GM11168 (cell line): Measurements from ENCODE around the gene IRGQ.

Experiments
- in situ Hi-C: fragments of 300-500 bp; cut with MboI; formaldehyde crosslinking; loops from one replicate; pipeline ENCODE4 v1.12.0; 2022; ENCODE audit warnings: low sequenced_read_pairs; ENCODE audit not compliant: unreplicated experiment

The IRGQ gene

DNA sequence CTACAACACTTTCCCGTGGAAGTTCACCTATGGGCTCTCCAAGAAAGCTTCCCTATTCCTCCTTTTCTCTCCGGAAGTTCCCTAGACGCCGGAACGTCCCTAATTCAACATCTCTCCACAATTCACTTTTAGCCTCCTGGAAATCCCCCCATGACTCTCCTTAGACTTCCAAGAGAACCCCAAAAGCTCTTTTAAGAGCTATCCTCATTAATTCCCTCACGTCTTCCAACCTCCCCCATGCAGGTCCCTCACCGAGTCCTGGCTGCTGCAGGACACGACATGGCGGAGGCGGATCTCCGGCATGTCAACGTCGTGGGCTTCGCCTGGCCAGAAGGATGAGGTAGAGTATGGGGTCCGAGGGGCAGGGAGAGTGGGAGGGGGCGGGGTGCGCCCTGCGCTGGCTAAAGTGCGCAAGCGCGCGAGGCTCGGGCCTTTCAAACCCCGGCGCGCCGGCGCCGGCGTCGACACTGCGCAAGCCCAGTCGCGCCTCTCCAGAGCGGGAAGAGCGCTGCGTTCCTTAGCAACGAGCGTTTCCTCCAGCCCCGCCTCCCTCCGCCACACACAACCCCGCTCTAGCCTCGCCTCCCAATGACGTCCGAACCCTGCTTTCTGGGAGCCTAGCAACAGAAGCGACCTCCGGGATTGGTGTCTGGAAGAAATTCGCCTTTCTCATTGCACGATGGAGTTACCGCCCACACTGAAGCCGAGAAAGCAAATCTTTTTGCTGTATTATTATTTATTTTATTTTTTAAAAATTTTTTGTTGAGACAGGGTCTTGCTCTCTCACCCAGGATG, 20.6 kb downstream of the IRGQ start, which contains the start of the genes PINLYP and XRCC1:
Gene PINLYP (plus strand): TSS at position 646 of the 795 bp plus-strand sequence. CDS start 1,391 bp downstream, outside the sequence.
Gene XRCC1 (minus strand): TSS at position 372 of the 795 bp plus-strand sequence. CDS start 69 bp downstream, at position 303.
- in situ Hi-C loops: no loop called here

DNA sequence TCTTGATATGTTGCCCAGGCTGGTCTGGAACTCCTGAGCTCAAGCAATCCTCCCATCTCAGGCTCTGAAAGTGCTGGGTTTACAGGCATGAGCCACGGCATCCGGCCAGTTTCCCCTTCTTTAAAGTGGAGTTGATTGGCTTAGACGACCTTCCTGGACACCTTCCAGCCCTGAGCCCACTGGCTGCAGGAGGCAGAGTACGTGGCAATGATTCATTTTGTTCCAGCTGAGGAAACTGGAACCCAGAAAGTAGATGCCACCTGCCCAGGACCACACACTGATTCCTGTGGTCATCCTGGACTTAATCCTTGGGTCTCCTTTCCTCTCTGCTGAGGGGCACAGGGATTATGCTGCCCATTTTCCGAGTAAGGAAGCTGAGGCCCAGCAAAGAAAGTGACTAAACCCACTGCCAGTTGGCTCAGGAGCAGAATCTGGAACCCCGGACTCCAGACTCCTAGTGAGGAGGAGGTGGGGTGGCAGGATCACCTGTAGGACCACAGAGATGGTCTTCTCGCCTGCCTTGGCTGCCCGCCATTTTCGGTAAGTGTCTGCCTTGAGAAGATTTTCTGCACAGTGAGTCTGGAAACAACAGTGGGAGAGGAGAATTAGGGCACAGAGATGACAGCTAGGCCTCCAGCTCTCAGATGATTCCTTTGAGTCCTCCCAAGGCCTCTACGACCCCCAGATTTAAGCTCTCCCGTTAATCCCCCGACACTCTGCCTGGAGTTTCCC, 21.3 kb downstream of the IRGQ start:
- in situ Hi-C loops: no loop called here

DNA sequence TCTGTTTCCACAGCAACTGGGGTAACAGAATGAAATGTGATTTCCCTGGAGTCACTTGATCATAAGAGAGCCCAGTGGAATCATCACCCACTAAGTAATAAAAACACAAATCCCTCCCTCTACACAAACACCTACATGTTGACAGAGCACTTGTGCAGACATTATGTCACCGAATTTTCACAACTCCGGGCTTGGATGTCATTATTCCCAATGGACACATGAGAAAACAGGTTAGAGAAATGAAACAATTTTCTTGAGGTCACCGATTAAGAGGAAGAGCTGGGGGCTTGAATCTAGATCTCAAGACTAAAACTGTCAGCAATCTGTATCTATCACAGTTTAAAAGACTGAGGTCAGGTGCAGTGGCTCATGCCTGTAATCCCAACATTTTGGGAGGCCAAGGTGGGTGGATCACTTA, 23.8 kb downstream of the IRGQ start:
- in situ Hi-C loops: no loop called here

DNA sequence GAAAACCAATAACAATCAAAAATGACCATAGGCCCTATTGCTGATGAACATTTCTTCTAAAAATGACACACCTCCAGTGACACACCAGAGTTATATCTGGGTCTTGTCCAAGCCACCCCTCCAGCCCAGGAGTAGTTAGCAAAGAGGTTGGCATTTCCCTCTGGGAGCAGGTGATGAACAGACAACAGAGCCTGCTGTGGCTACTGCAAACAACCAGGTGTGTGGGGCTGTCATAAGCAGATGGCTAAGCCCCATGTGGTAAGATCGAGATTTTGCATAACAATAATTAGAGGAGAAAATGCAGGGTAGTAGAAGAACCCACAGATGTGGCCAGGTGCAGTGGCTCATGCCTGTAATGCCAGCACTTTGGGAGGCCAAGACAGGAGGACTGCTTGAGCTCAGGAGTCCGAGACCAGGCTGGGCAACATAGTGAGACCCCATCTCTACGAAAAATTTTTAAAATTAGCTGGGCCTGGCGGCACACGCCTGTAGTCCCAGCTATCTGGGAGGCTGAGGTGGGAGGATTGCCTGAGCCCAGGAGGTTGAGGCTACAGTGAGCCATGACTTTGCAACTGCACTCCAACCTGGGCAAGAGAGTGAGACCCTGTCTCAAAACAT, 25.7 kb downstream of the IRGQ start:
- in situ Hi-C loops: no loop called here

DNA sequence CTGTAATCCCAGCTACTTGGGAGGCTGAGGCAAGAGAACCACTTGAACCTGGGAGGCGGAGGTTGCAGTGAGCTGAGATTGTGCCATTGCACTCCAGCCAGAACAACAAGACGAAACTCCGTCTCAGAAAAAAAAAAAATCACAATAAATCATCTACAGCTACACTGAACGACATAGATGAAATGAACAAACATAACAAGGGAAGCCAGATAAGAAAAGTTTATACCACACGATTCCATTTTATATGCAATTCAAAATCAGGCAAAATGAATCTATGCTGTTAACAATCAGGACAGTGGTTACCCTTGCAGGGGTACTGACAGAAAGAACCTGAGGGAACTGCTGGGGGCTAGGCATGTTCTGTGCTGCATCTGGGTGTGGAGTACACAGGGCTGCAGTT, 26.3 kb downstream of the IRGQ start:
- in situ Hi-C loops: no loop called here

DNA sequence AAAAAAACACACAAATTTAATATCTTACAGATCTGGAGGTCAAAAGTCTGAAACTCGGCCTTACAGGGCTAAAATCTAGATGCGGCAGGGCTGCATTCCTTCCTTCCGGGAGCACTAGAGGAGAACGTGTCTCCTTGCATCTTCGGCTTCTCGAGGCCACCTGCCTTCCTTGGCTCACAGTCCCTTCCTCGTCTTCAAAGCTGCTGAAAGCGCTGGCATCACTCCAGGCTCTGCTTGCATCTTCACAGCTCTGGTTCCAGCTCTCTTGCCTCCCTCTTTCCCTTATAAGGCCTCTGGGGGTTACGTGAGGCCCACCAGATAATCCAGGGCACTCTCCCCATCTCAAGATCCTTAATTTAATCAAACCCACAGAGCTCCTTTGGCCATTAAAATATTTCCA, 31.1 kb downstream of the IRGQ start:
- in situ Hi-C loops: no loop called here

DNA sequence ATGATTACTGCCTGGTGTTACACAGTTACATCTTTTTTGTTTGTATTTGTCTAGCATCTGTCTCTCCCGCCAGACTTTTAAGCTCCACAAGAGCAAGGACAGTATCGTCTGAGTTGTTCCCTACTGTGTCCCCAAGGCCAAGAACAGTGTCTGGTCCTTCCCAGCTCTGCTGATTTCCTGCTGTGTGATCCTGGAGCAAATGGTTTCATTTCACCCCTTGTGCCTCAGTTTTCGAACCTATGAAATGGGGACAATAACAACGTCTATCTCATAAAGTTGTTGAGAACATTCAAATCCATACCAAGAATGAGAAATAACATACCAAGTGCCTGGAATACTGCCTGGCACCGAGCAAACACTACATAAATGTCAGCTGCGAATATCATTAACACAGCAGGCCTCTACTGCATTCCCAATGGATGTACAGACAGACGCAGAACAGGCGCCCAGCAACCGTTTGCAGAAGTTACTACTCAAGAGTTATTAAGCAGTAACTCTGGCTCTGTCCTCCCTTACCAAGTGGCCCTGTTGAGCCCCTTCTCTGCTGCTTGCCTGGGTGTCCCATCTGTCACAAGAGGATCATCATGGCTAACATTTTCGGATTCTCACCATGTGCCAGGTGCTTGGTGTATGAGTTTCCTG, 32.0 kb downstream of the IRGQ start:
- in situ Hi-C loops: no loop called here

DNA sequence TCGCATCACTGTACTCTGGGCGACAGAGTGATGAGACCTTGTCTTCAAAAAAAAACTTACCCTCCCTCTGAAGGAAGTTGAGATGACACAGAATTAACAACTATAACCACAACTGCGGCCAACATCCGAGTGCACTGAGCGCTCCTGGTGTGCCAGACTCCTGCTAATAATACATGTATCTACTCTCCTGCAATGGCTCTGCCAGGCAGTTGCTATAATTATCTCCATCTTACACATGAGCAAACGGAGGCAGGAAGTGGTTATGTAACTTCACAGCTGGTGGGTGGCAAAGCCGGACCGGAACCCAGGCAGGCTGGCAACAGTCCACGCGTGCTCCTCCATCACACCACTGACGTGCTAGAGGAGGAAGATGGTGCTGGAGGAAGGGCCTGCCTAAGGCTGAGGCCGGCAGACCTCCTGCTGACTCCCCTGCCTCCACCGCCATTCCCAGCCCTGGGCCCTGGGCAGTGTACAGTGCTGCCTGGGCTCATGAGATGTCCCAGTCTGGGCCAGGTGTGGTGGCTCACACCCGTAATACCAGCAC, 33.2 kb downstream of the IRGQ start:
- in situ Hi-C loops: no loop called here

DNA sequence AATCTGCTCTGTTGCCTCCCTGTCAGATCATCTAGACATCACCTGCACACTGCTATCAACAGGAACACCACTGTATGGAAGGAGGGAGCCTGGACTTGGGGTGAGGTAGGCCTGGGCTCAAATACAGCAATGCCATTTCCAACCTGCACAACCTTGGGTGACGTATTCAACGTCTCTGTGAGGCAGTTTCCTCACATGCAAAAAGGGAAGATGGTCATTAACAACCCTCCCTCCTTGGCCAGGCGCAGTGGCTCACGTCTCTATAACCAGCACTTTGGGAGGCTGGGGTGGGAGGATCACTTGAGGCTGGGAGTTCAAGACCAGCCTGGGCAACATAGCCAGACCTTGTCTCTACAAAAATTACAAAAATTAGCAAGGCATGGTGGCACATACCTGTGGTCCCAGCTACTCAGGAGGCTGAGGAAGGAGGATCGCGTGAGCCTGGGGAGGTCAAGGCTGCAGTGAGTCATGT, 33.7 kb downstream of the IRGQ start:
- in situ Hi-C loops: no loop called here

DNA sequence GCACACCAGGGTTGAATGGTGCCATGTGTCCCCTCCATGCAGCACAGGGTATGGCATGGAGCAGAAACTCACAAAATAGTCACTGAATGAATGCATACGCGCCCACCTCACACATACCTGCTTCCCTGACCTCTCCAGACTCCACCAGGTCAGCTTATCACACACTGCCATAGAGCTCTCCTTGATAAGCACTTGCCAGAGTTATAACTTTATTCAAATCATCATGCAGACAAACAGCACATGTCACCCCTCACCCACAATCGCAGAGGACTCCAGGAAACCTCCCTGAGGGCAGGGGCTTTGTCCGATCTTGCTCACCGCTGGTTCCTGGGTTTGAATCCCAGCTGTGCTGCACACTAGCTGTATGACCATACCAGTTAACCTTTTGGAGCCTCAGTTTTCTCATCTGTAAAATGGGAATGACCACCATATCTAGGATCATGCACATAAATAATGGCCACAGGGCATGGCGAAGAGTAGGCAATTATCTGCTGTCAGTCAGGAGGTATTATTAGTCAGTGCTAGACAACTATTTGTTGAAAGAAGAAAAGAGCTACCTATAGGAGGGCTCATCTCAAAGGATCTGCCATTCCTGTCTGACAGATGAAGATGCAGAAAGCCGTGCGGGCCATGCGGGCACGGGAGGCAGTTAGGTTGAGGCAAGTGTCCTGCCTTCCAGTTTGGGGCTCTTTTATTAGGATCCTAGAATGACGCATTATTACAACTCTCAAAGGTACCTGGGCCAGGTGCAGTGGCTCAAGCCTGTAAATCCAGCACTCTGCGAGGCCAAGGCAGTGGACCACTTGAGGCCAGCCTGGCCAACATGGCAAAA, 34.6 kb downstream of the IRGQ start:
- in situ Hi-C loops: no loop called here

DNA sequence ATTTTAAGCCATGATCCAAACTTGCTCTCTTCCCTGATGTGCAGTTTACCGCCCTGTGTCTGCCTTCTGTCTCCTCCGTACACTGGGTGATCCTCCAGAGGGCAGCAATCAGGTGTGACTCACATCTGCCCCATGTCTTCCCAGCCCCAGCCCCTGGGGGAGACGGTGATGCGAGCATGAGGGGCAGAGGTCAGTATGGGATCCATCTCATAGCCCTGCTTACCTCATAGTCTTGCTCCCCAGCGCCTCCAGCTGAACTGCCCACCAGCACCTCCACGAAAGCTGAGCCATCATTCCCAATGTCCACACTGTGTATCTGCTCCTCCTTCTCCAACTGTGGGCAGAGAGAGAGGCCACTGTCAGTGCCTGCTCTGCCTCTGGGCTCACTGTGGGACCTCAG, 35.2 kb downstream of the IRGQ start:
- in situ Hi-C loops: no loop called here

DNA sequence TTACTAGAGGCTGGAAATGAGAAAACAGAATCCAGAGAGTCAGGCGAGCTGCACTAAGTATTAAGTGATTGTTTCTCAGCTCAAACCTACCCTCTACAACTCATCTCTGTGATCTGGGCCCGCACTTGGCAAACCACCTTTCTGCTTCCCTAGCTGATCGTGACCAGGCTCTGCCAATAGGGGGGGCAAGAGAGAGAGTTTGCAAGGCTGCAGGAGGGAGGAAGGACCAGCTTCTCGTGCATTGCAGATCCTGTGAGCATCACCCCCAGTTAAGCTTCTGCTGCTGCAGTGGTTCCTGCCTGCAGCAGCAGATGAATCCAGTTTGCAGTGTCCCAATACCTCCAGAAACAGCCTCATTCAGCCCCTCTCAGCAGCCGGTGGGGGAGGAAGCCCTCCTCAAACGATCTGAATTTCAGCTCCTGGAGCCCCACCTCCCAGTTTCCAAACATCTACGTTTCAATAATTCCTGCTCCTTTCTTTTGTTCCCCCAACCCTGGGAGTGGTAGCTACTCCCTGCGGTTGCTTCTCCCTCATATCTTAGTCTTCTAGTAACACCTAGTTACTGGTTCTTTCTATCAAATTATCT, 40.7 kb downstream of the IRGQ start:
- in situ Hi-C loops: no loop called here

DNA sequence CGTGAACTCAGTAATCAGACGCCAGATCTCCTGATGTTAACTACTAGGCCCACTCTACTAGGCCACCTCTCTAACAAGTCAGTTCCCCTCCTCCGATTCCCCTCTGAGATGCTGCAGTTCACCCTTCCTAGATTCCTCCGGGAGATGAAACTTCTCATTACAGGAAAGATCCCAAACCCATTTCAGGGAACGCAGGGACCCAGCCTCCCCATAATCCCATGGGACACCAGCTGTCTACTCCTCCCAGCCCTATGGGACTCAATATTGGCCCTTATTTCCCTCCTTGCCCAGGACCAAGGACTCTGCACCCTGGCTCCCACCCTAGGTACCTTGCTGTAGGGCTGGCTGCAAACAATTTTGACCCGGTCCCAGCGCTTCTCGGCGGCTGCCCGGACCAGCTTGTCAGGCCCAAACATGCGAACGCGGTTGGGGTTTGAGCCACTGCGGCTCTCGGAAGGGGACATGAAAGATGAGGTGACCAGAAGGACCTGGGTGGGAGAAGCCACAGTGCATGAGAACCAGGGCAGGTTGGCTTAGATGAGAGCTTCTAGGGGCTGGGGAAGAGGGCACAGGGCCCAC, 41.5 kb downstream of the IRGQ start:
- in situ Hi-C loops: no loop called here

DNA sequence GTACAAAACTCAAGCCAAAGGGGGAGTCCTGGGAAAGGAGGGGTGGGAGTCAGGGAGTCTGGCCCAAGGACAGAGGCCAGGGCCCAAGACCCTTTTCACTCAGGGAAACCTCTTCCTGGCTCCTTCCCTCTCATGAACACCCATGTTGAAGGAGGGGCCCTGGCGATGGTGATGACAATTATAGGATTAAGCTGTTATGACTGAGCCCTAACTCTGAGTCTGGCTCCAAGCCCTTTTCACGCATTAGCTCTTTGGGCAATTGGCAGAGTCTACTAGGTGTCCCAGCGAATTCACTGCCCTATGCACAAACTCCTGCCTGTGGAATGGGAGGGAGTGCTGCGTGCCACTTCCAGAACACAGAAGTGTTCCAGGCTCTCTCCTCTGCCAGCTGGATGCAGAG, 42.3 kb downstream of the IRGQ start:
- in situ Hi-C loops: no loop called here

DNA sequence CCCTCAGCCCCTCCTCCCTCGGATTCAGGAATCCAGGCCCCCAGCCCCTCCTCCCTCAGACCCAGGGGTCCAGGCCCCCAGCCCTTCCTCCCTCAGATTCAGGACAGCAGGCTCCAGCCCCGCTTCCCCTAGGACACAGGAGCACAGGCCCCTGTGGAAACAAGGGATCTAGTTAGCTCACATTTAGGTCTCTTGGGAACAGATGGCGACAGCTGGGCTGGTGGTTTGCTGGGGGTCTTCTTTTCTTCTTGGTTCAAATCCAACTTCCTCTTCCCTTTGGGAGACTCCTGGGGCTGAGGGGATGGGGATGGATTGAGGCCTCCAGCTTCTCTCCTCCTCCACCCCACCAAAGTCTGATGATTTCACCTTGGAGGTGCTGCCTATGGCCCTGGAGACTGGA, 43.3 kb downstream of the IRGQ start:
- in situ Hi-C loops: no loop called here

DNA sequence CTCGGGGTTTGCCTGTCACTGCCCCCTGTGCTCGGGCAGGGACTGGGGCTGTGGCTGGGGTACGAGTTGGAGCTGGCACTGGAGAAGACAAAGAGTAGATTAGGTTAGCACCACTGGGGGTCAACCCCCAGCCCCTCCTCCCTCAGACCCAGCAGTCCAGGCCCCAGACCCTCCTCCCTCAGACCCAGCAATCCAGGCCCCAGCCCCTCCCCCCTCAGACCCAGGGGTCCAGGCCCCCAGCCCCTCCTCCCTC, 43.8 kb downstream of the IRGQ start:
- in situ Hi-C loops: no loop called here

DNA sequence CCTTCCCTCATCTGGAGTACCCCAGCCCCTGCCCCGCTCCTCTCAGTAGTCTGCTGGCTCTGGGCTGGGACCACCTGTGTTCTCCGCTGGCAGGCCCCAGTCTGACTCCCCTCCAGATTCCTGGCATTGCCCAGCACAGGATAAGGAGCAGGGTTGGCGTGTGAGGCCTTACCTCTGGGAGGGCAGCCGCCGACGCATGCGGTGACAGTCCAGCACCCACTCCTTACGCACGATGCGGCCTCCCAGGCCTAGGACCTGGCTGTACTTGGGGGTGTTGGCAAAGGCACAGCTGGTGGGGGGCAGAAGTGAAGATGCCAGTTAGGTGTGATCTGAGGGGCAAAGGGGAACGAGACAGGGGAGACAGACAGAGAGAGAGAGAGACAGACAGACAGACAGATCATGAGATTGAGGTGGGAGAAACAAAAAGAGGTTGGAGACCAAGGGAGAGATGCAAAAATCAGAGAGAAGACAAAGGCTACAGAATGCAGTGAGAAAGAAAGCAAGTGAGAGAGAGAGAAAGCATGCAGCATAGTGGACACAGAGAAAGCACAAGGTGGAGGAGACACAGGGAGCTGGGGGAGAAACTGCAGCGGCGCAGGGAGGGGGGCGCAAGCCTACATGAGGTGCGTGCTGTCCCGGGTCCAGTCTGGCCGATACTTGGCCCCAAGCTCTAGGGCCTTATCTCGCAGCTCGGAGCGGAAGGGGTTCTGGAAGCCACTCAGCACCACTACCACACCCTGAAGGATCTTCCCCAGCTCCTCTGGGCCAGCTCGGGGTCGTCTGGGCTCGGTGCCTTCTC, 44.3 kb downstream of the IRGQ start:
- in situ Hi-C loops: no loop called here

DNA sequence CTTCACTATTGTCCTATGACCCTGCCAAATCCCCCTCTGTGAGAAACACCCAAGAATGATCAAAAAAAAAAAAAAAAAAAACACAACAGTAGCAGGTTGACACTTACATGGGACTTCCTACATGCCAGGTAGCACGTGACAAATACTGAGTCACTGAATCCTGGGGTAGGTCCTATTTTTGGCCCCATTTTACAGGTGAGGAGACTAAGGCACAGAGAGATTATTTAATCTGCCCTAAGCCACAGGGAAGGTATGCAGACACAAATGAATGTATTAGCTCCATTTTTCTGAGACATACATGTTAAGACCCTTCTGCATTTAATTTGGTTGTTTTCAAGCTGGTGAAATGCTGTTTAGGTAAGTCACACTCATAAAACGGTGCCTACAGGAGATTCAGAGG, 47.2 kb downstream of the IRGQ start:
- in situ Hi-C loops: no loop called here
